HepG2 (cell line): ENCODE measurements around the gene PYCARD. TPM values are rescaled to one million over a fixed set of nuclear protein-coding genes. Genes with fewer than 3 reads are reported as not detected.

Experiments
- CHD4 ChIP-seq: fragments of 200-600 bp; sonication (generic); IDR thresholded peaks from 2 replicates; pipeline ENCODE4 v1.7.0; 2017; ENCODE audit warnings: mild to moderate bottlenecking, low read length, borderline replicate concordance
- E2F2 ChIP-seq: sonication (generic); formaldehyde crosslinking; IDR thresholded peaks from 2 replicates; pipeline ENCODE4 v1.4.0; 2020; ENCODE audit warnings: missing genetic modification reagents, borderline replicate concordance
- MXI1 ChIP-seq: IDR thresholded peaks from 3 replicates; pipeline ENCODE4 v1.6.1; 2012; ENCODE audit warnings: low read depth, low read length, inconsistent platforms, borderline replicate concordance
- NFAT5 ChIP-seq: sonication (generic); formaldehyde crosslinking; IDR thresholded peaks from 2 replicates; pipeline ENCODE4 v1.4.0; 2020; ENCODE audit warnings: missing genetic modification reagents
- PHB2 ChIP-seq: fragments of 450-650 bp; IDR thresholded peaks from 2 replicates; pipeline ENCODE4 v1.6.1; 2018; ENCODE audit not compliant: partially characterized antibody
- RBM22 ChIP-seq: fragments of 200-400 bp; formaldehyde crosslinking; optimal IDR thresholded peaks from 2 replicates; pipeline ENCODE3; 2017; ENCODE audit warnings: mild to moderate bottlenecking, low read length, moderate library complexity
- SALL1 ChIP-seq: sonication (generic); formaldehyde crosslinking; IDR thresholded peaks from 2 replicates; pipeline ENCODE4 v1.8.0; 2022; ENCODE audit warnings: mild to moderate bottlenecking, missing genetic modification reagents
- ZNF296 ChIP-seq: sonication (generic); formaldehyde crosslinking; conservative IDR thresholded peaks from 2 replicates; pipeline ENCODE4 v1.5.0; 2020; ENCODE audit warnings: mild to moderate bottlenecking, missing genetic modification reagents
- ZNF572 ChIP-seq: sonication (generic); formaldehyde crosslinking; IDR thresholded peaks from 2 replicates; pipeline ENCODE4 v1.5.1; 2020; ENCODE audit warnings: mild to moderate bottlenecking, missing genetic modification reagents
- ZNF607 ChIP-seq: sonication (generic); formaldehyde crosslinking; IDR thresholded peaks from 2 replicates; pipeline ENCODE4 v1.5.1; 2020; ENCODE audit warnings: missing genetic modification reagents, mild to moderate bottlenecking, borderline replicate concordance
- ZNF746 ChIP-seq: sonication (generic); formaldehyde crosslinking; IDR thresholded peaks from 2 replicates; pipeline ENCODE4 v1.8.0; 2022; ENCODE audit warnings: mild to moderate bottlenecking, missing genetic modification reagents
- polyA plus RNA-seq, 8 experiments: library from polyadenylated mRNA; depleted of rRNA in 3 of 8; stranded (reverse) in 7 of 8; unstranded in 1 of 8; fragments of >200 nt; fragmentation: Illumina TruSeq in 4 of 8; extraction: Trizol in 4 of 8; gene quantifications; 2 replicates each; pipeline versions ENCODE4 v1.2.1 to v1.2.3, GENCODE V29; 2011 to 2016; ENCODE audit warnings: low read depth in 4 of 8, missing spikeins in 1 of 8, mixed read lengths in 1 of 8; ENCODE audit not compliant: insufficient read depth in 1 of 8
- total RNA-seq, 5 experiments: library from RNA; depleted of rRNA; stranded (reverse); fragments of >200 nt; fragmentation: Illumina TruSeq; extraction: Trizol; gene quantifications; 2 replicates each; pipeline ENCODE4 v1.2.3, GENCODE V29; 2016; ENCODE audit warnings: low read depth in 1 of 5
- TF ChIP-seq, protein P1 (sequence below): sonication (generic); formaldehyde crosslinking; IDR thresholded peaks from 2 replicates; pipeline ENCODE4 v1.5.1; 2020; ENCODE audit warnings: mild to moderate bottlenecking, moderate library complexity, missing genetic modification reagents

The PYCARD gene
- total and polyA plus RNA-seq, 2 of the 13 experiments (the other 11 are each of a cell fraction or from before 2014, with no cell fraction given): 4.8 to 9.2 TPM

- TF ChIP-seq, protein P1, sequence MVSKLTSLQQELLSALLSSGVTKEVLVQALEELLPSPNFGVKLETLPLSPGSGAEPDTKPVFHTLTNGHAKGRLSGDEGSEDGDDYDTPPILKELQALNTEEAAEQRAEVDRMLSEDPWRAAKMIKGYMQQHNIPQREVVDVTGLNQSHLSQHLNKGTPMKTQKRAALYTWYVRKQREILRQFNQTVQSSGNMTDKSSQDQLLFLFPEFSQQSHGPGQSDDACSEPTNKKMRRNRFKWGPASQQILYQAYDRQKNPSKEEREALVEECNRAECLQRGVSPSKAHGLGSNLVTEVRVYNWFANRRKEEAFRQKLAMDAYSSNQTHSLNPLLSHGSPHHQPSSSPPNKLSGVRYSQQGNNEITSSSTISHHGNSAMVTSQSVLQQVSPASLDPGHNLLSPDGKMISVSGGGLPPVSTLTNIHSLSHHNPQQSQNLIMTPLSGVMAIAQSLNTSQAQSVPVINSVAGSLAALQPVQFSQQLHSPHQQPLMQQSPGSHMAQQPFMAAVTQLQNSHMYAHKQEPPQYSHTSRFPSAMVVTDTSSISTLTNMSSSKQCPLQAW: 0 out of 2 replicates have a peak, but pooled peaks have one; percentile 22
- TF ChIP-seq NFAT5 (CRISPR knock-in tag) (no peak), ZNF296 (CRISPR knock-in tag) (0 out of 2 replicates have a peak, but pooled peaks have one; percentile 46), MXI1 (0 out of 3 replicates have a peak, but pooled peaks have one; percentile 21), ZNF607 (CRISPR knock-in tag) (peak; percentile 19; the same call in 1 of the 2 replicates), RBM22 (peak; percentile 53), CHD4 (0 out of 2 replicates have a peak, but pooled peaks have one; percentile 3), E2F2 (CRISPR knock-in tag) (0 out of 2 replicates have a peak, but pooled peaks have one; percentile 46), ZNF572 (CRISPR knock-in tag) (0 out of 2 replicates have a peak, but pooled peaks have one; percentile 62), ZNF746 (CRISPR knock-in tag) (0 out of 2 replicates have a peak, but pooled peaks have one; percentile 4), SALL1 (CRISPR knock-in tag) (no peak), PHB2 (no peak)
Observed at GRCh38 chr16:31181102-31181830, 21.3 kb downstream of the PYCARD start (continued).
